ENCODE measurements around the gene TBC1D22A. TPM values are rescaled to one million over a fixed set of nuclear protein-coding genes. Genes with fewer than 3 reads are reported as not detected.

Gene TBC1D22A
- total RNA-seq, 1 experiment from 2014 or later: 32.6 TPM

GRCh38 chr22:47043835-47044721 is 281.6 kb downstream of the TBC1D22A start:
- no peak for TF ChIP-seq CTCF (IDR thresholded peaks at IDR 0.05; ENCODE audit: insufficient read depth in 1 of 2, low read depth in 1 of 2, low read length in 1 of 2, severe bottlenecking in 1 of 2, unreplicated experiment in 1 of 2)
- peaks cover 16% of the 10 kb centered on the region for H3K36me3 Mint-ChIP-seq (ENCODE audit: insufficient read depth, unreplicated experiment)
- no TSS peak for BruUV-seq (replicated peaks)
- no peaks in the 10 kb centered on the region for H3K4me1 ChIP-seq
- H3K9me3 ChIP-seq: no peaks in the 10 kb centered on the region
- H3K4me1 Mint-ChIP-seq (ENCODE audit: low read depth, unreplicated experiment): peaks cover 6% of the 10 kb centered on the region
- no peaks in the 10 kb centered on the region for H3K9me3 Mint-ChIP-seq (ENCODE audit: unreplicated experiment)
- no peak overlapping the region for H3K4me3 Mint-ChIP-seq (ENCODE audit: unreplicated experiment)
- POLR2A ChIA-PET: no interaction called here
- no peak overlapping the region for H3K4me3 ChIP-seq (ENCODE audit: low read depth, low read length)
- H3K36me3 ChIP-seq (ENCODE audit: control insufficient read depth, insufficient read depth, low read length): no peaks in the 10 kb centered on the region
- CTCF ChIA-PET: interaction anchor here (0.7 kb wide), 1 partner anchor 217 kb away, joined by 3 read pairs; no protein-coding TSS in a partner anchor
- peak overlapping the region; percentile 39 for H3K27ac Mint-ChIP-seq (ENCODE audit: unreplicated experiment)
- peak in 1 of 2 experiments; percentile 40 for DNase-seq
- intact Hi-C loops (cut with micrococcal nuclease; ENCODE audit: unreplicated experiment): no loop called here
- H3K27me3 Mint-ChIP-seq (ENCODE audit: insufficient read depth, unreplicated experiment): no peaks in the 10 kb centered on the region
- no peaks in the 10 kb centered on the region for H3K27me3 ChIP-seq (replicated peaks; ENCODE audit: control insufficient read depth, insufficient read depth, low read length)

DNA sequence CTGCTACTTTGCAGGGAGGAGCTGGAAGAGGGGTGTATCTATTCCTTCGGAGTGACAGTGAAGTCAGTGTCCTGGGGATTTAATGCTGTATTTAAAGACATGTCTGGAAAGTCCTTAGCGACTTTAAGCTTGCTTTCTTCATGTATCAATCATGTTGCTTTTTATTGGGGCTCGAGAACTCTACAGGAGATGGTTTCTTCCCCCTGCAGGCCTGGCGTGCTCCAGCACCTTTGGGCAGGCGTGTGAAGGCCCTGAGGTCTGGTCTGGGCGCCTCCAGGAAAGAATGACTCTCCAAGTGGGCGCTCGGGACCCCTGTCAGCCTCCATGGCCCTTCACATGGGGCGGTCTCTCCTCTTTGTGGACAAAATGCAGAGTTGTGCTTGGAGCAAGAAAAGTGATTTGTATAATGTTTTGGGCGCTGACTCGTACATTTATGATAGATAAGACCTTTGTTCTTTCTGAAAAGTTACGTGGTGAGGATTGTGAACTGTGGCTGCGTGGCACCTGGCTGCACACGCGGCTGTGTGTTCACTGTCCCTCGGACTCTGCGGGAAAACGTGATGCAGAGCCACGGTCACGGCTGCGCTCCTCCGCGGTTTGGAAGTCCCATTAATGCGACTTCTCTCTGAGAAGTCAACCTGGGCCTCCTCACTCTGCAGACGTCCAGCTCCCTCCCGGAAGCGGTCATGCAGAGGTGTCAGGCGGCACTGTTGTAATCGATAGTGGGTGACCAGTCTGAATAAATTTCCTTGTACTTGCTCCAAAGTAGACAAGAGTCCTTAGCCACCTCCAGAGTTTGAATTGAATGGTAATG is 282.5 kb downstream of the TBC1D22A start:
- peaks cover 16% of the 10 kb centered on the region for H3K36me3 Mint-ChIP-seq (ENCODE audit: insufficient read depth, unreplicated experiment)
- H3K36me3 ChIP-seq (ENCODE audit: control insufficient read depth, insufficient read depth, low read length): no peaks in the 10 kb centered on the region
- H3K9me3 ChIP-seq: no peaks in the 10 kb centered on the region
- peaks cover 6% of the 10 kb centered on the region for H3K4me1 Mint-ChIP-seq (ENCODE audit: low read depth, unreplicated experiment)
- POLR2A ChIA-PET: no interaction called here
- H3K4me1 ChIP-seq: no peaks in the 10 kb centered on the region
- H3K27me3 Mint-ChIP-seq (ENCODE audit: insufficient read depth, unreplicated experiment): no peaks in the 10 kb centered on the region
- no peaks in the 10 kb centered on the region for H3K9me3 Mint-ChIP-seq (ENCODE audit: unreplicated experiment)
- no peaks in the 10 kb centered on the region for H3K27me3 ChIP-seq (replicated peaks; ENCODE audit: control insufficient read depth, insufficient read depth, low read length)
- no TSS peak for BruUV-seq (replicated peaks)
- H3K27ac Mint-ChIP-seq (ENCODE audit: unreplicated experiment): no peak overlapping the region
- H3K4me3 ChIP-seq (ENCODE audit: low read depth, low read length): no peak overlapping the region
- CTCF ChIA-PET: interaction anchor here (0.7 kb wide), 1 partner anchor 218 kb away, joined by 3 read pairs; no protein-coding TSS in a partner anchor
- TF ChIP-seq CTCF (IDR thresholded peaks at IDR 0.05; ENCODE audit: insufficient read depth in 1 of 2, low read depth in 1 of 2, low read length in 1 of 2, severe bottlenecking in 1 of 2, unreplicated experiment in 1 of 2): no peak
- DNase-seq: no peak
- intact Hi-C loops (cut with micrococcal nuclease; ENCODE audit: unreplicated experiment): no loop called here
- no peak overlapping the region for H3K4me3 Mint-ChIP-seq (ENCODE audit: unreplicated experiment)

GRCh38 chr22:47045691-47046410 is 283.4 kb downstream of the TBC1D22A start:
- POLR2A ChIA-PET: no interaction called here
- Histone ChIP-seq H3K4me1 (no peaks in the 10 kb centered on the region), H3K36me3 (ENCODE audit: control insufficient read depth, insufficient read depth, low read length) (no peaks in the 10 kb centered on the region), H3K27me3 (replicated peaks; ENCODE audit: control insufficient read depth, insufficient read depth, low read length) (no peaks in the 10 kb centered on the region), H3K9me3 (no peaks in the 10 kb centered on the region), H3K4me3 (ENCODE audit: low read depth, low read length) (no peak overlapping the region)
- Mint-ChIP-seq H3K27ac (ENCODE audit: unreplicated experiment) (no peak overlapping the region), H3K4me3 (ENCODE audit: unreplicated experiment) (no peak overlapping the region), H3K9me3 (ENCODE audit: unreplicated experiment) (no peaks in the 10 kb centered on the region), H3K36me3 (ENCODE audit: insufficient read depth, unreplicated experiment) (peaks cover 11% of the 10 kb centered on the region), H3K4me1 (ENCODE audit: low read depth, unreplicated experiment) (peaks cover 6% of the 10 kb centered on the region), H3K27me3 (ENCODE audit: insufficient read depth, unreplicated experiment) (no peaks in the 10 kb centered on the region)
- BruUV-seq (replicated peaks): no TSS peak
- intact Hi-C loops (cut with micrococcal nuclease; ENCODE audit: unreplicated experiment): no loop called here
- TF ChIP-seq CTCF (IDR thresholded peaks at IDR 0.05; ENCODE audit: insufficient read depth in 1 of 2, low read depth in 1 of 2, low read length in 1 of 2, severe bottlenecking in 1 of 2, unreplicated experiment in 1 of 2): no peak
- CTCF ChIA-PET: no interaction called here
- no peak for DNase-seq
